ENCODE data around the gene NADK. TPM values are rescaled to one million over a fixed set of nuclear protein-coding genes. Genes with fewer than 3 reads are reported as not detected.

Gene NADK
- total RNA-seq, 1 experiment from 2014 or later, result 93.4 TPM

- Histone ChIP-seq H3K4me2 (ENCODE audit: low read length) (no peak overlapping the region), H3K36me3 (ENCODE audit: control insufficient read depth in 1 of 2, insufficient read depth in 2 of 2, low read length in 2 of 2) (peaks cover 29 to 42% of the 10 kb centered on the region in 2 experiments; a peak in 3 of 4 replicates), H3K9ac (ENCODE audit: low read length) (no peak overlapping the region), H3K4me3 (replicated peaks in 1 of 2; ENCODE audit: low read depth in 1 of 2, low read length in 2 of 2) (no peak overlapping the region), H3K27me3 (ENCODE audit: insufficient read depth, low read length) (no peaks in the 10 kb centered on the region), H3K79me2 (ENCODE audit: insufficient read depth, low read length) (peaks cover 35% of the 10 kb centered on the region), H3K4me1 (ENCODE audit: control insufficient read depth in 1 of 2, insufficient read depth in 2 of 2, low read length in 2 of 2) (no peaks in the 10 kb centered on the region), H4K20me1 (ENCODE audit: insufficient read depth) (peaks cover 2% of the 10 kb centered on the region; the same call in 1 of the 2 replicates), H3K9me2 (ENCODE audit: insufficient read depth) (no peaks in the 10 kb centered on the region), H3K9me3 (ENCODE audit: control insufficient read depth in 1 of 2, insufficient read depth in 1 of 2, low read depth in 1 of 2, low read length in 2 of 2) (no peaks in the 10 kb centered on the region), H2AFZ (ENCODE audit: low read depth, low read length, poor library complexity, severe bottlenecking) (no peak overlapping the region), H3K27ac (ENCODE audit: low read depth, low read length) (no peak overlapping the region)
- ChIA-PET POLR2A (no interaction called here), CTCF (interaction anchor here (1.3 kb wide), 1 partner anchor 11 kb away, joined by 4 read pairs; no protein-coding TSS in a partner anchor), RAD21 (ENCODE audit: low non-redundant PET in 1 of 2, low total read pairs in 2 of 2, uncharacterized antibody in 2 of 2, unreplicated experiment in 2 of 2) (no interaction called here)
- intact Hi-C loops (cut with micrococcal nuclease), result no loop called here
- BruUV-seq (replicated peaks), result no TSS peak
- DNase-seq (ENCODE audit: low read depth, low spot score), result no peak
- ATAC-seq, result no peak
- TF ChIP-seq YY1 (IDR thresholded peaks at IDR 0.05; ENCODE audit: extremely low read depth, insufficient replicate concordance, low read depth, low read length), result no peak
- TF ChIP-seq FOSL1 (IDR thresholded peaks at IDR 0.05; ENCODE audit: low read depth), result no peak
- no peak for TF ChIP-seq SIN3A (IDR thresholded peaks at IDR 0.05; ENCODE audit: low read depth)
- no peak for TF ChIP-seq RAD21 (IDR thresholded peaks at IDR 0.05; ENCODE audit: low read depth)
- no peak for TF ChIP-seq EZH2phosphoT487 (IDR thresholded peaks at IDR 0.05; ENCODE audit: borderline replicate concordance)
- no peak for TF ChIP-seq ATF3 (IDR thresholded peaks at IDR 0.05)
- TF ChIP-seq EZH2 (IDR thresholded peaks at IDR 0.05), result no peak
- TF ChIP-seq ELF1 (IDR thresholded peaks at IDR 0.05; ENCODE audit: borderline replicate concordance, low read depth), result no peak
Measured at GRCh38 chr1:1806890-1807289, 28.6 kb upstream of the NADK start.

GRCh38 chr1:1804301-1804700, 26.0 kb upstream of the NADK start:
- RAD21 ChIA-PET (ENCODE audit: low non-redundant PET in 1 of 2, low total read pairs in 2 of 2, uncharacterized antibody in 2 of 2, unreplicated experiment in 2 of 2), result no interaction called here
- H3K4me2 ChIP-seq (ENCODE audit: low read length), result no peak overlapping the region
- DNase-seq (ENCODE audit: low read depth, low spot score), result no peak
- peaks cover 4% of the 10 kb centered on the region; the same call in 1 of the 2 replicates for H4K20me1 ChIP-seq (ENCODE audit: insufficient read depth)
- H3K9me2 ChIP-seq (ENCODE audit: insufficient read depth), result no peaks in the 10 kb centered on the region
- CTCF ChIA-PET, result no interaction called here
- no peak overlapping the region for H3K27ac ChIP-seq (ENCODE audit: low read depth, low read length)
- peaks cover 34 to 42% of the 10 kb centered on the region in 2 experiments; a peak in 3 of 4 replicates for H3K36me3 ChIP-seq (ENCODE audit: control insufficient read depth in 1 of 2, insufficient read depth in 2 of 2, low read length in 2 of 2)
- no peaks in the 10 kb centered on the region for H3K4me1 ChIP-seq (ENCODE audit: control insufficient read depth in 1 of 2, insufficient read depth in 2 of 2, low read length in 2 of 2)
- no peak overlapping the region for H3K9ac ChIP-seq (ENCODE audit: low read length)
- H2AFZ ChIP-seq (ENCODE audit: low read depth, low read length, poor library complexity, severe bottlenecking), result no peak overlapping the region
- ATAC-seq, result no peak
- POLR2A ChIA-PET, result no interaction called here
- no TSS peak for BruUV-seq (replicated peaks)
- no peaks in the 10 kb centered on the region for H3K9me3 ChIP-seq (ENCODE audit: control insufficient read depth in 1 of 2, insufficient read depth in 1 of 2, low read depth in 1 of 2, low read length in 2 of 2)
- intact Hi-C loops (cut with micrococcal nuclease), result no loop called here
- no peak overlapping the region for H3K4me3 ChIP-seq (replicated peaks in 1 of 2; ENCODE audit: low read depth in 1 of 2, low read length in 2 of 2)
- H3K27me3 ChIP-seq (ENCODE audit: insufficient read depth, low read length), result no peaks in the 10 kb centered on the region
- H3K79me2 ChIP-seq (ENCODE audit: insufficient read depth, low read length), result peaks cover 54% of the 10 kb centered on the region
- TF ChIP-seq CTCF (IDR thresholded peaks at IDR 0.05 in 2 of 3, conservative IDR thresholded peaks at IDR 0.05 in 1 of 3; ENCODE audit: borderline replicate concordance in 1 of 3, insufficient read depth in 1 of 3, low read depth in 2 of 3, low read length in 2 of 3), result no peak
- TF ChIP-seq RAD21 (IDR thresholded peaks at IDR 0.05; ENCODE audit: low read depth), result no peak
- no peak for TF ChIP-seq EGR1 (IDR thresholded peaks at IDR 0.05; ENCODE audit: low read depth)
- TF ChIP-seq REST (IDR thresholded peaks at IDR 0.05; ENCODE audit: low read depth), result no peak
- TF ChIP-seq SRF (IDR thresholded peaks at IDR 0.05; ENCODE audit: low read depth), result no peak
- TF ChIP-seq ZBTB33 (IDR thresholded peaks at IDR 0.05; ENCODE audit: extremely low read depth, insufficient replicate concordance, low read length), result no peak
